Sigmoid colon (tissue), 4 donors: Measurements from ENCODE around the gene MOCOS.

ENCODE experiments used
- CTCF ChIP-seq, 4 experiments: fragments of 450-650 bp in 3 of 4; fragments of 200-600 bp in 1 of 4; IDR thresholded peaks; one replicate each; pipeline ENCODE4 v1.5.1; 2016 to 2019; ENCODE audit warnings: antibody characterized with exemption in 4 of 4, mild to moderate bottlenecking in 3 of 4, moderate library complexity in 2 of 4
- EP300 ChIP-seq, 4 donors: sonication (generic); formaldehyde crosslinking; IDR thresholded peaks; one replicate each; pipeline ENCODE4 v1.6.1; 2017; ENCODE audit warnings: antibody characterized with exemption in 4 of 4
- POLR2A ChIP-seq, 2 donors: fragments of 450-650 bp; IDR thresholded peaks; one replicate each; pipeline ENCODE4 v1.6.1; 2016; ENCODE audit warnings: antibody characterized with exemption in 2 of 2, mild to moderate bottlenecking in 2 of 2, moderate library complexity in 2 of 2
- POLR2AphosphoS5 ChIP-seq, 4 donors: sonication (generic); formaldehyde crosslinking; IDR thresholded peaks; one replicate each; pipeline ENCODE4 v1.6.1; 2017; ENCODE audit warnings: antibody characterized with exemption in 4 of 4

- TF ChIP-seq CTCF (IDR thresholded peaks at IDR 0.05) (no peak), POLR2A (IDR thresholded peaks at IDR 0.05) (no peak), POLR2AphosphoS5 (IDR thresholded peaks at IDR 0.05) (no peak), EP300 (IDR thresholded peaks at IDR 0.05) (no peak)
Measured at GRCh38 chr18:36149514-36150289, 37.6 kb upstream of the MOCOS start.
